Panc1 (cell line): ENCODE data around the gene ABCC8. TPM values are rescaled to one million over a fixed set of nuclear protein-coding genes. Genes with fewer than 3 reads are reported as not detected.

ENCODE experiments used
- ATAC-seq: fragments of 200-7000 bp; cut with Tn5 transposase; 2 replicates; pipeline ENCODE4 v1.9.1; 2020; ENCODE audit warnings: mild to moderate bottlenecking, moderate library complexity
- BruUV-seq: library from RNA; stranded (reverse); fragments of 400-500 nt; replicated peaks from 2 replicates; lab custom pipeline; 2021; lab: Mats Ljungman, UMichigan
- CTCF ChIA-PET: fragments of 300-600 bp; sonication (Branson Sonifier 250); formaldehyde crosslinking; loops from one replicate; lab custom pipeline; 2022; ENCODE audit warnings: antibody characterized with exemption; lab: Charles Lee
- POLR2A ChIA-PET: fragments of 300-600 bp; sonication (Branson Sonifier 250); formaldehyde crosslinking; loops from one replicate; lab custom pipeline; 2022; ENCODE audit warnings: antibody characterized with exemption; lab: Charles Lee
- DNase-seq: peaks from one replicate; pipeline ENCODE4 v3.0.0-alpha.2; 2010; ENCODE audit warnings: low read depth, low spot score
- H3K27ac ChIP-seq: 2 replicates; pipeline ENCODE4 v1.5.1; 2011; ENCODE audit warnings: mild to moderate bottlenecking, low read length, inconsistent platforms
- H3K27me3 ChIP-seq: fragments of 200-500 bp; sonication (Bioruptor generic); 2 replicates; pipeline ENCODE4 v1.6.0; 2014; ENCODE audit warnings: low read length, inconsistent platforms; ENCODE audit not compliant: control insufficient read depth, insufficient read depth
- H3K36me3 ChIP-seq: fragments of 200-500 bp; sonication (Bioruptor generic); 2 replicates; pipeline ENCODE4 v1.5.1; 2014; ENCODE audit warnings: inconsistent platforms, mild to moderate bottlenecking, low read length, moderate library complexity; ENCODE audit not compliant: control insufficient read depth, insufficient read depth
- H3K4me1 ChIP-seq: 2 replicates; pipeline ENCODE4 v1.5.1; 2011; ENCODE audit warnings: inconsistent platforms, mild to moderate bottlenecking, low read length, moderate library complexity; ENCODE audit not compliant: control insufficient read depth, insufficient read depth
- H3K4me3 ChIP-seq, 2 experiments: 2 replicates each; pipeline ENCODE4 v1.5.1; 2011 to 2012; ENCODE audit warnings: low read depth in 2 of 2, low read length in 2 of 2, mild to moderate bottlenecking in 2 of 2, inconsistent platforms in 1 of 2, moderate library complexity in 1 of 2
- H3K9me3 ChIP-seq: fragments of 200-500 bp; sonication (Bioruptor generic); 2 replicates; pipeline ENCODE4 v1.5.1; 2014; ENCODE audit warnings: low read depth, mild to moderate bottlenecking, inconsistent platforms, low read length, moderate library complexity; ENCODE audit not compliant: control insufficient read depth, insufficient read depth
- POLR2AphosphoS5 ChIP-seq: IDR thresholded peaks from 2 replicates; pipeline ENCODE4 v1.6.1; 2012; ENCODE audit warnings: mild to moderate bottlenecking, low read depth, low read length, moderate library complexity
- SIN3A ChIP-seq: IDR thresholded peaks from 2 replicates; pipeline ENCODE4 v1.6.1; 2012; ENCODE audit warnings: low read depth, mild to moderate bottlenecking, low read length, moderate library complexity, borderline replicate concordance; ENCODE audit not compliant: insufficient read depth
- TCF7L2 ChIP-seq: IDR thresholded peaks from 2 replicates; pipeline ENCODE4 v1.6.1; 2011; ENCODE audit warnings: mild to moderate bottlenecking, low read depth, low read length, inconsistent platforms
- in situ Hi-C: cut with HindIII; loops from 2 replicates; pipeline ENCODE4 v1.10.0; 2016; ENCODE audit warnings: low sequenced_read_pairs, low pct_unique_long_range_greater_than_20kb
- intact Hi-C: fragments of 100-400 bp; cut with micrococcal nuclease; formaldehyde crosslinking; loops from one replicate; pipeline ENCODE4 v1.10.0; 2022; ENCODE audit not compliant: unreplicated experiment
- total RNA-seq: library from RNA; stranded (reverse); gene quantifications from one replicate; pipeline ENCODE4 v1.2.1, GENCODE V29; 2021; ENCODE audit not compliant: unreplicated experiment
- TF ChIP-seq, protein P1 (sequence below), 2 experiments: IDR thresholded peaks; 2 replicates each; pipeline ENCODE4 v1.6.1; 2011 to 2012; ENCODE audit warnings: low read depth in 2 of 2, control low read depth in 1 of 2, low read length in 1 of 2, mild to moderate bottlenecking in 1 of 2, moderate library complexity in 1 of 2; ENCODE audit not compliant: insufficient read depth in 1 of 2
- TF ChIP-seq, protein P2 (sequence below): fragments of 450-650 bp; IDR thresholded peaks from 2 replicates; pipeline ENCODE4 v1.5.1; 2017; ENCODE audit warnings: mild to moderate bottlenecking

Gene ABCC8
- total RNA-seq, 1 experiment from 2014 or later: 0.18 TPM

DNA sequence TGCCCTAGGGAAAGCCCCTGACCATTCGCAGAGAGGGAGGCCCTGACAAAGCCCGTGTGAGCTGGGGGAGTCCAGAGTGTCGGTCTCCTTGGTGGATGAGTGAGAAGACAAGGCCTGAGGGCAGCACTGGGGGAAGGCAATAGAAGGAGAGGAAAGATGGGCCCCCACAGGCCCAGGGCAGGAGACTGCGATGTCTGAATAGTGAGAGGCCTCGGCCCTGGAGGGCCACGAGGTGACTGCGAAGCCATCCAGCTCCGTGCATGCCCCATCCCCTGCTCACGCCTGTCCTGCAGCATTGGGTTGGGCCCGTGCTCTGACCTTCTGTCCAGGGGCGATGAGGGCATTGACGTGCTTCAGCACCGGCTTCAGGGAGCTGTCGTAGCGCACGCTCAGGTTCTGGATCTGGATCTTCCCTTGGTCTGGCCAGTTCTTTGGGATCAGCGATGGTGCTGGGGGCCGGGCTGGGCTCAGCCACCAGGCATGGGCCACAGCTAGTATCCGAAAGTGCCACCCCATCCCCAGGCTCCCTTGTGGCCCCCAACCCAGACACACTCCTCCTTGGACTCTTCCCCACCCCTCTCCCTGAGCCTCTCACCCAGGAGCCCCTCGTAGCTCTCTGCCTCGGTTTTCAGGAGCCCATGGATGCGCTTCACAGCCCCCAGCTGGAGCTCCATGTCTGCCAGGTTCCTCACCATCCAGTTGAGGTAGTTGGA, 79.9 kb downstream of the ABCC8 start:
- Histone ChIP-seq H3K27ac (no peak overlapping the region), H3K4me3 (no peak overlapping the region), H3K4me1 (no peaks in the 10 kb centered on the region), H3K27me3 (no peaks in the 10 kb centered on the region), H3K9me3 (no peaks in the 10 kb centered on the region), H3K36me3 (no peaks in the 10 kb centered on the region)
- no peak for DNase-seq
- BruUV-seq: no TSS peak
- no peak for ATAC-seq
- POLR2A ChIA-PET: no interaction called here
- CTCF ChIA-PET: no interaction called here
- intact Hi-C loops (no loop called here), in situ Hi-C loops (no loop called here)
- TF ChIP-seq POLR2AphosphoS5 (no peak), SIN3A (no peak)
- TF ChIP-seq, protein P1, sequence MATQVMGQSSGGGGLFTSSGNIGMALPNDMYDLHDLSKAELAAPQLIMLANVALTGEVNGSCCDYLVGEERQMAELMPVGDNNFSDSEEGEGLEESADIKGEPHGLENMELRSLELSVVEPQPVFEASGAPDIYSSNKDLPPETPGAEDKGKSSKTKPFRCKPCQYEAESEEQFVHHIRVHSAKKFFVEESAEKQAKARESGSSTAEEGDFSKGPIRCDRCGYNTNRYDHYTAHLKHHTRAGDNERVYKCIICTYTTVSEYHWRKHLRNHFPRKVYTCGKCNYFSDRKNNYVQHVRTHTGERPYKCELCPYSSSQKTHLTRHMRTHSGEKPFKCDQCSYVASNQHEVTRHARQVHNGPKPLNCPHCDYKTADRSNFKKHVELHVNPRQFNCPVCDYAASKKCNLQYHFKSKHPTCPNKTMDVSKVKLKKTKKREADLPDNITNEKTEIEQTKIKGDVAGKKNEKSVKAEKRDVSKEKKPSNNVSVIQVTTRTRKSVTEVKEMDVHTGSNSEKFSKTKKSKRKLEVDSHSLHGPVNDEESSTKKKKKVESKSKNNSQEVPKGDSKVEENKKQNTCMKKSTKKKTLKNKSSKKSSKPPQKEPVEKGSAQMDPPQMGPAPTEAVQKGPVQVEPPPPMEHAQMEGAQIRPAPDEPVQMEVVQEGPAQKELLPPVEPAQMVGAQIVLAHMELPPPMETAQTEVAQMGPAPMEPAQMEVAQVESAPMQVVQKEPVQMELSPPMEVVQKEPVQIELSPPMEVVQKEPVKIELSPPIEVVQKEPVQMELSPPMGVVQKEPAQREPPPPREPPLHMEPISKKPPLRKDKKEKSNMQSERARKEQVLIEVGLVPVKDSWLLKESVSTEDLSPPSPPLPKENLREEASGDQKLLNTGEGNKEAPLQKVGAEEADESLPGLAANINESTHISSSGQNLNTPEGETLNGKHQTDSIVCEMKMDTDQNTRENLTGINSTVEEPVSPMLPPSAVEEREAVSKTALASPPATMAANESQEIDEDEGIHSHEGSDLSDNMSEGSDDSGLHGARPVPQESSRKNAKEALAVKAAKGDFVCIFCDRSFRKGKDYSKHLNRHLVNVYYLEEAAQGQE (IDR thresholded peaks at IDR 0.05; ENCODE audit: insufficient read depth in 1 of 2, low read depth in 2 of 2, low read length in 1 of 2): no peak
- TF ChIP-seq, protein P2, sequence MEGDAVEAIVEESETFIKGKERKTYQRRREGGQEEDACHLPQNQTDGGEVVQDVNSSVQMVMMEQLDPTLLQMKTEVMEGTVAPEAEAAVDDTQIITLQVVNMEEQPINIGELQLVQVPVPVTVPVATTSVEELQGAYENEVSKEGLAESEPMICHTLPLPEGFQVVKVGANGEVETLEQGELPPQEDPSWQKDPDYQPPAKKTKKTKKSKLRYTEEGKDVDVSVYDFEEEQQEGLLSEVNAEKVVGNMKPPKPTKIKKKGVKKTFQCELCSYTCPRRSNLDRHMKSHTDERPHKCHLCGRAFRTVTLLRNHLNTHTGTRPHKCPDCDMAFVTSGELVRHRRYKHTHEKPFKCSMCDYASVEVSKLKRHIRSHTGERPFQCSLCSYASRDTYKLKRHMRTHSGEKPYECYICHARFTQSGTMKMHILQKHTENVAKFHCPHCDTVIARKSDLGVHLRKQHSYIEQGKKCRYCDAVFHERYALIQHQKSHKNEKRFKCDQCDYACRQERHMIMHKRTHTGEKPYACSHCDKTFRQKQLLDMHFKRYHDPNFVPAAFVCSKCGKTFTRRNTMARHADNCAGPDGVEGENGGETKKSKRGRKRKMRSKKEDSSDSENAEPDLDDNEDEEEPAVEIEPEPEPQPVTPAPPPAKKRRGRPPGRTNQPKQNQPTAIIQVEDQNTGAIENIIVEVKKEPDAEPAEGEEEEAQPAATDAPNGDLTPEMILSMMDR: no peak

DNA sequence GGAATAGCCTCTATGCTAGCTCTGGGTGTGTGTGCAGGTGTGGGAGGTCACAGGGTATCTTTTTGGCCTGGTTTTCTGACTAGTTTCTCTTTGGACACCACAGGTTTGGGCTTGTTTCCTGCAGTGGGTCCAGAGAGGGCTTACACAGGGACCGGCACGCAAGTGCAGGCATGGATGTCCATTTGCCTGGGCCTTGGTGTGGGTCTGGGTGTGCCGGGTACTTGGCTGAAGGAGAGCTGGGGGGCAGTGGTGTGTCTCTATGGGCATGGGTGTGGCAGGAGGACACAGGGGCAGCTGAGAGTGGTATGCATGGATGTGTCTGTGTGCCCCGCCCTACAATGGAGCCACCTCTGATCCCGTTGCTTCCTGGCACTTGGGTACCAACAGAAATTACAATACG, 80.7 kb downstream of the ABCC8 start:
- ATAC-seq: no peak
- Histone ChIP-seq H3K4me3 (no peak overlapping the region), H3K9me3 (no peaks in the 10 kb centered on the region), H3K36me3 (no peaks in the 10 kb centered on the region), H3K4me1 (no peaks in the 10 kb centered on the region), H3K27ac (no peak overlapping the region), H3K27me3 (no peaks in the 10 kb centered on the region)
- DNase-seq: no peak
- ChIA-PET CTCF (no interaction called here), POLR2A (no interaction called here)
- TF ChIP-seq, protein P1 (IDR thresholded peaks at IDR 0.05; ENCODE audit: insufficient read depth in 1 of 2, low read depth in 2 of 2, low read length in 1 of 2): no peak
- TF ChIP-seq SIN3A: no peak
- TF ChIP-seq, protein P2: no peak
- no peak for TF ChIP-seq TCF7L2
- intact Hi-C loops (no loop called here), in situ Hi-C loops (no loop called here)
- BruUV-seq: no TSS peak
